RWPE1 (cell line): ENCODE data around the gene OSGIN1.

Experiments
- CTCF ChIA-PET: fragments of 350-600 bp; sonication (Branson Sonifier 250); formaldehyde crosslinking; extraction: SDS; loops from one replicate; lab custom pipeline; 2021; lab: Yijun Ruan, JAX
- POLR2A ChIA-PET: fragments of 400-600 bp; formaldehyde crosslinking; extraction: SDS; loops from one replicate; lab custom pipeline; 2020; ENCODE audit warnings: antibody characterized with exemption; ENCODE audit not compliant: low non-redundant PET; lab: Yijun Ruan, JAX
- DNase-seq: peaks from one replicate; pipeline ENCODE4 v3.0.0; 2012; ENCODE audit warnings: low spot score
- H3K27ac ChIP-seq: fragments of 450-650 bp; 2 replicates; pipeline ENCODE4 v1.5.1; 2017
- CTCF ChIP-seq: fragments of 450-650 bp; conservative IDR thresholded peaks from 2 replicates; pipeline ENCODE4 v1.5.1; 2017; ENCODE audit warnings: low read depth, mild to moderate bottlenecking

OSGIN1 gene

GRCh38 chr16:83979441-83979840 lies 26.4 kb downstream of the OSGIN1 start:
- no peak for TF ChIP-seq CTCF
- no peak overlapping the region for H3K27ac ChIP-seq
- DNase-seq, result no peak
- POLR2A ChIA-PET, result no interaction called here
- CTCF ChIA-PET, result interaction anchor here (0.5 kb wide), 1 partner anchor 67 kb away, joined by 3 read pairs; no protein-coding TSS in a partner anchor

GRCh38 chr16:83980794-83981193 lies 27.8 kb downstream of the OSGIN1 start:
- ChIA-PET CTCF (no interaction called here), POLR2A (no interaction called here)
- no peak for TF ChIP-seq CTCF
- H3K27ac ChIP-seq, result no peak overlapping the region
- DNase-seq, result no peak

- DNase-seq, result no peak
- ChIA-PET POLR2A (no interaction called here), CTCF (no interaction called here)
- H3K27ac ChIP-seq, result no peak overlapping the region
- no peak for TF ChIP-seq CTCF
These were observed 28.8 kb downstream of the OSGIN1 start for GRCh38 chr16:83981799-83982198.

- no peak for DNase-seq
- TF ChIP-seq CTCF, result no peak
- POLR2A ChIA-PET, result no interaction called here
- CTCF ChIA-PET, result interaction anchor here (0.6 kb wide), 1 partner anchor 41 kb away, joined by 3 read pairs; no protein-coding TSS in a partner anchor
- H3K27ac ChIP-seq, result no peak overlapping the region
These were observed 30.5 kb downstream of the OSGIN1 start for GRCh38 chr16:83983491-83983890.

GRCh38 chr16:83989300-83989699 lies 36.3 kb downstream of the OSGIN1 start:
- no peak for TF ChIP-seq CTCF
- DNase-seq, result no peak
- H3K27ac ChIP-seq, result no peak overlapping the region
- ChIA-PET POLR2A (interaction anchor here (0.6 kb wide), 1 partner anchor 25 kb away, joined by 3 read pairs; no protein-coding TSS in a partner anchor), CTCF (interaction anchor here (1.2 kb wide), 1 partner anchor 19 kb away, joined by 3 read pairs; no protein-coding TSS in a partner anchor)

GRCh38 chr16:83990492-83990891 lies 37.5 kb downstream of the OSGIN1 start:
- ChIA-PET POLR2A (no interaction called here), CTCF (no interaction called here)
- TF ChIP-seq CTCF, result no peak
- no peak for DNase-seq
- H3K27ac ChIP-seq, result no peak overlapping the region
